Measurements from ENCODE around the gene FYB1.

Gene FYB1

DNA sequence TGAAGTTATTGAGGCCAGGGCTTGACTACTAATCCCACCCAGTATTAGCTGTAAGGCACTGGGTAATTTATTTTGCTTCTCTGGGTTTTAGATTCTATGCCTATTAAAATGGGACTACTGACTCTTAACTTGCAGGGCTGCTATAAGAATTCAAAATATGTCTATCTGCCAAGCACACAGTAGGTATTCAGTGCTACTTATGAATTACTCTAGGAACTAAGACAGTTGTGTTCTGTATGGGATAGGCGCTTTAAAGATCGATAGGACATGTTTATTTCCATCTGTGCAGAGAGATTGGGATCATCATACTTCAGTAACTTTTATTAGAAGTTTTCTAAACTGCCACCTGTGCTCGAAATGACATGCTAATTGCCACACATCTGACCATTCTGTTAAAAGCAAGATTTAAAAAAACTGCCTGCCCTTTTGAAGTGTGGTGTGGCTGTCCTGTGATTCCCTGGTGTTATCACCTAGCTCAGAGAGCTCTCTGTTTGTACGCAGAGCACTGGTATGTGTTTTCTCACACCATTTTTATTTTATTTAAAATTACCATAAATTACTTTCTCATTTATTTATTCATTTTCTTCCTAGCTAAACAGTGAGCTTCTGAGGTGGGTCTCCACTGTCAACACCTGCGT lies 58.7 kb downstream of the FYB1 start:
- H3K27me3 ChIP-seq (ENCODE audit: control insufficient read depth, insufficient read depth, low read length, poor library complexity, severe bottlenecking): no peaks in the 10 kb centered on the region
- 72 to 78% methylated on average over 5 of the region's 5 CpGs for WGBS, 2 experiments
- H3K4me3 ChIP-seq (ENCODE audit: insufficient read depth, low read depth, low read length): no peak overlapping the region
- no peaks in the 10 kb centered on the region for H3K36me3 ChIP-seq (ENCODE audit: control insufficient read depth, insufficient read depth, low read length)
- no peaks in the 10 kb centered on the region for H3K4me1 ChIP-seq (ENCODE audit: control insufficient read depth, insufficient read depth, low read length)
- no peak overlapping the region for H3K27ac ChIP-seq (ENCODE audit: insufficient read depth, low read depth, low read length, poor library complexity, severe bottlenecking)
- H3K9me3 ChIP-seq (ENCODE audit: control insufficient read depth, low read length): no peaks in the 10 kb centered on the region

DNA sequence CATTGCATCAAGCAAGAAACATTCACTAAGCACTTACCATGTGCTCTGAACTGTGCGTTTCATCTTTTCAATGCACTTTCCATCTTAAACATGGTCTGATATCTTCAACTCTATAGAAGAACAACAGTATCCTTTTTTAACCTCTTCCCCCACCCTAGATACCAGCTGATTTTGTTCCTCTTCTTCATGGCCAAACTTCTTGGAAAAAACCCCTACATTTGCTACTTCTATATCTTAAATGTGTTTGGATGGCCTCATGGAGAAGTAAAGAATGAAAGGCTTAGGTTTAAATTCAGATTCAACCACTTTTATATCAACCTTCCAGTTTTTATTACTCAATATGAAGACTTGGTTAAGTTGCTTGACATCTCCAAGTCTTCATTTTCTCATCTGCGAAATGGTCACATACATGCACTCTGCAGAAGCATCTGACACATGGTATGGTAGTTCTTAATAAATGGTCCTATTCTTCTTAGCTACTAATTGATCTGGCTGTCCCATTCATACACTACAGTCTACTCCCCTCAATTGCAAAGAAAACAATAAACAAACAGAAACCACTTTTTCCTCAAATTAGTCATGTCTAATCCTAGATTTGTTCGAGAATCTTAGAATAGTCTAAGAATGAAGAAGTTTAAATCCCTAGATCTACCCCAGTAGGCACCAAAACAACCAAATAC lies 59.4 kb downstream of the FYB1 start:
- H3K9me3 ChIP-seq (ENCODE audit: control insufficient read depth, low read length): no peaks in the 10 kb centered on the region
- H3K4me1 ChIP-seq (ENCODE audit: control insufficient read depth, insufficient read depth, low read length): no peaks in the 10 kb centered on the region
- no peaks in the 10 kb centered on the region for H3K27me3 ChIP-seq (ENCODE audit: control insufficient read depth, insufficient read depth, low read length, poor library complexity, severe bottlenecking)
- H3K27ac ChIP-seq (ENCODE audit: insufficient read depth, low read depth, low read length, poor library complexity, severe bottlenecking): no peak overlapping the region
- no peak overlapping the region for H3K4me3 ChIP-seq (ENCODE audit: insufficient read depth, low read depth, low read length)
- H3K36me3 ChIP-seq (ENCODE audit: control insufficient read depth, insufficient read depth, low read length): no peaks in the 10 kb centered on the region
- 89 to 96% methylated on average over 2 to 3 of the region's 3 CpGs for WGBS, 2 experiments

DNA sequence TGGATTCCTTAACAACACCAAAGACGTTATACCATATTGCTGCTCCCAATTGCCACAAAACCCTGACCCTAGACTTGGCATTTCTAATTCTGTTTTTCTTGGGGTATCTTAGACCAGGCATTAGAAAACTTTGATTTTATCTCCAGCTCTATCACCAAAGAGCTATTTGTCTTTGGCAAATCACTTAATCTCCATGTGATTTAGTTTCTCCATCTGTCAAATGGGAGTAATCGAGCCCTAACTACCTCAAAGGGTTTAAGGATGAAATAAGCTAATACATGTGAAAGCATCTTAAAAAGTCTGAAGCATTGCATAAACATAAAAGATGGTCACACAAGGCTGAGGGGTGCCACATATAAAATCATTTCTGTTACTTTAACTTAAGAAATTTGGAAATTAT lies 60.6 kb downstream of the FYB1 start:
- 92 to 97% methylated on average over 2 of the region's 2 CpGs for WGBS, 2 experiments
- H3K27me3 ChIP-seq (ENCODE audit: control insufficient read depth, insufficient read depth, low read length, poor library complexity, severe bottlenecking): no peaks in the 10 kb centered on the region
- no peaks in the 10 kb centered on the region for H3K9me3 ChIP-seq (ENCODE audit: control insufficient read depth, low read length)
- H3K4me1 ChIP-seq (ENCODE audit: control insufficient read depth, insufficient read depth, low read length): no peaks in the 10 kb centered on the region
- H3K27ac ChIP-seq (ENCODE audit: insufficient read depth, low read depth, low read length, poor library complexity, severe bottlenecking): no peak overlapping the region
- no peak overlapping the region for H3K4me3 ChIP-seq (ENCODE audit: insufficient read depth, low read depth, low read length)
- no peaks in the 10 kb centered on the region for H3K36me3 ChIP-seq (ENCODE audit: control insufficient read depth, insufficient read depth, low read length)

DNA sequence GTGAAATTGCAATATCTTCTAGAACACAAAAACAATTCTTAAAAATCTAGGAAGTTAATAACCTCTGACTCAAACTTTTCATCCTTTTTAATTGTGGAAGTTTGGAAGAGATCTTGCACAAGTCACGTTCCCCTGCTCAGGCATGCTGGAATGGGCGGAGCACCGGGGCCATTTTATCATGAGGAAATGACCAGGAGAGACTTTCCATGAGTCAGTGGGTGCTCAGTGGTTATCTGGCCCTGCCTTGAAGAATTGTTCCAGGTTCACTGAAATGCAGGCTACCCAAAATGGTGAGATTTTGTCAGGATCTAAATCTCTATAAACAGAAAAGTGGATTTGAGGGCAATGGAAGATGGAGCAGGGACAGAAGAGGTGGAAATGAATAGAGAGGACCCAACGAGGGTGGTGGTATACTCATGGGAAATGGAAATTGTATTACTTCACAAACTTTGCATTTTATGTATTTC lies 61.2 kb downstream of the FYB1 start:
- 94 to 97% methylated on average over 4 of the region's 4 CpGs for WGBS, 2 experiments
- H3K27ac ChIP-seq (ENCODE audit: insufficient read depth, low read depth, low read length, poor library complexity, severe bottlenecking): no peak overlapping the region
- H3K27me3 ChIP-seq (ENCODE audit: control insufficient read depth, insufficient read depth, low read length, poor library complexity, severe bottlenecking): no peaks in the 10 kb centered on the region
- no peak overlapping the region for H3K4me3 ChIP-seq (ENCODE audit: insufficient read depth, low read depth, low read length)
- no peaks in the 10 kb centered on the region for H3K36me3 ChIP-seq (ENCODE audit: control insufficient read depth, insufficient read depth, low read length)
- H3K9me3 ChIP-seq (ENCODE audit: control insufficient read depth, low read length): no peaks in the 10 kb centered on the region
- no peaks in the 10 kb centered on the region for H3K4me1 ChIP-seq (ENCODE audit: control insufficient read depth, insufficient read depth, low read length)

DNA sequence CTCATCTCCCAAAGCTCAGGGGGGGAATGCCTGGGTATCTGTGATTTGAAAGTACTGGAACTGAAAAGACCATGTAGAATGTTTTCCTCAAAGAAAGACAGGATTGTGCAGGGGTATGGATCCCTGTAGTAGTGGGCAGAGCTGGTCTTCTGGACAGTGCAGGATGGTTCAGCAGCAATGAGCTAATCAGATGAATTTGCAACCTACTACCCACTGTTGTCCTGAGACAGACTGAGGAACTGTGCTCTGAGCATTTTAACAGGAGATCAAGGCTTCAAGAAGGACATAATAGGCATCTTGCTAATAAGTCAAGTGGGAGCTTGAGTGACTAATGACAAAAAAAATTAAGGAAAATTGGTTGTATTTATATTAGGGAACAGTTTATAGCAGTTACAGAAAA lies 61.7 kb downstream of the FYB1 start:
- Histone ChIP-seq H3K4me3 (ENCODE audit: insufficient read depth, low read depth, low read length) (no peak overlapping the region), H3K9me3 (ENCODE audit: control insufficient read depth, low read length) (no peaks in the 10 kb centered on the region), H3K27ac (ENCODE audit: insufficient read depth, low read depth, low read length, poor library complexity, severe bottlenecking) (no peak overlapping the region), H3K27me3 (ENCODE audit: control insufficient read depth, insufficient read depth, low read length, poor library complexity, severe bottlenecking) (no peaks in the 10 kb centered on the region), H3K4me1 (ENCODE audit: control insufficient read depth, insufficient read depth, low read length) (no peaks in the 10 kb centered on the region), H3K36me3 (ENCODE audit: control insufficient read depth, insufficient read depth, low read length) (no peaks in the 10 kb centered on the region)

DNA sequence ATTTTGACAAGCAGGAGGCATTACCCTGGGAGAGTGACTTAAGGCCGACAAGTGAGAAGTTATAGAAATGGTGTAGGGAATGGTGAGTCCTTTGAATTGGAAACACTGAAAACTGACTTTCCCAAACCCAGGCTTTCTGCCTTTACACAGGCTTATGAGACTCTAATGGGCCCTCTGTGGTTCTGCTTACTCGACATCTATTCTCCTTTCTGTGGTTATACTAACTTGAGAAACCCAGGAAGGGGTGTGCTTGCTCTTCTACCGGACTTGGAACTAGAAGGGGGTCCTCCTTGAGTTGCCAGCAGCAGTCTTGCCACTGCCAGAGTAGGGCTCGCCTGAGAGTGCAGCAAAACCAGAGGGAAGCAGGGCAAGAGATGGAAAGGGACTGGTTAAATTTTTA lies 63.3 kb downstream of the FYB1 start:
- H3K4me3 ChIP-seq (ENCODE audit: insufficient read depth, low read depth, low read length): no peak overlapping the region
- H3K27ac ChIP-seq (ENCODE audit: insufficient read depth, low read depth, low read length, poor library complexity, severe bottlenecking): no peak overlapping the region
- H3K4me1 ChIP-seq (ENCODE audit: control insufficient read depth, insufficient read depth, low read length): no peaks in the 10 kb centered on the region
- H3K9me3 ChIP-seq (ENCODE audit: control insufficient read depth, low read length): no peaks in the 10 kb centered on the region
- no peaks in the 10 kb centered on the region for H3K27me3 ChIP-seq (ENCODE audit: control insufficient read depth, insufficient read depth, low read length, poor library complexity, severe bottlenecking)
- 91 to 92% methylated on average over 4 of the region's 4 CpGs for WGBS, 2 experiments
- no peaks in the 10 kb centered on the region for H3K36me3 ChIP-seq (ENCODE audit: control insufficient read depth, insufficient read depth, low read length)

DNA sequence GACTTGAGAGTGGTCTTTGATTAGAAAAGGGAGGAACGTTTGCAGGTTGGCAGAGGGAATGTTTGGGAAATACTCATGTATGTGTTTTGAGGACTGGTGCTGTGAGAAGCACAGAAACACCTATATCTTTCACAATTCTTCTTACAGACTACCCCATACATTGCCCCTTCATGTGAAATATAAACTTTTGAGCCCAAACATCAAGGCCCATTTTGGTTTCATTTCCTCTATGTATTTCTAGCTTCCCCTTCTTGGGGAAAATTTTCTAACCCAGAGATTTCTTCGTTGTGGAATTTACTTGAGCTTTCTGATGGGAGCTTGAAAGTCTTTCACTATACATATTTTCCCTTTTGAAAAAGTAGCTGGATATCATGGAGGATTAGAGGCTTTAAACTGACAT lies 67.6 kb downstream of the FYB1 start:
- no peak overlapping the region for H3K4me3 ChIP-seq (ENCODE audit: insufficient read depth, low read depth, low read length)
- H3K9me3 ChIP-seq (ENCODE audit: control insufficient read depth, low read length): no peaks in the 10 kb centered on the region
- no peak overlapping the region for H3K27ac ChIP-seq (ENCODE audit: insufficient read depth, low read depth, low read length, poor library complexity, severe bottlenecking)
- H3K27me3 ChIP-seq (ENCODE audit: control insufficient read depth, insufficient read depth, low read length, poor library complexity, severe bottlenecking): no peaks in the 10 kb centered on the region
- H3K4me1 ChIP-seq (ENCODE audit: control insufficient read depth, insufficient read depth, low read length): no peaks in the 10 kb centered on the region
- 67 to 89% methylated on average over 1 to 2 of the region's 2 CpGs for WGBS, 2 experiments
- H3K36me3 ChIP-seq (ENCODE audit: control insufficient read depth, insufficient read depth, low read length): no peaks in the 10 kb centered on the region

DNA sequence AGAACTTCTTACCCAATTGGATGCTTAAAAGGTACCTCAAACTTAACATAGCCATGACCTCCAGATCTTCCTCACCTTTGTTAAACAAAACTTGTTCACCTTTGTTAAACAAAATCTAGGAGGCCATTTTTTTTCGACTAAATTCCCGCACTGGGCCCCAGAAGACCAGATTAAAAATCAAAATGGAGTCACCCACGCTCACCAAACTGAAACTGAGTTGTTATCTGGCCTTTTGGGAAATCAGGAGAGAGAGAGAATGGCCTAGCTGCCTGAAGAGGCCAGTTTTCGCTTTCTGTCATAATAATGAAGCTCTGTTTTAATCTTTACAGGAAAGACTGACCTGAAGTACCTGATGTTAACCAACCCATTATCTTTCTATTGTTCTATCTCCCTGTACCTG lies 69.4 kb downstream of the FYB1 start:
- Histone ChIP-seq H3K36me3 (ENCODE audit: control insufficient read depth, insufficient read depth, low read length) (no peaks in the 10 kb centered on the region), H3K27me3 (ENCODE audit: control insufficient read depth, insufficient read depth, low read length, poor library complexity, severe bottlenecking) (no peaks in the 10 kb centered on the region), H3K27ac (ENCODE audit: insufficient read depth, low read depth, low read length, poor library complexity, severe bottlenecking) (no peak overlapping the region), H3K4me3 (ENCODE audit: insufficient read depth, low read depth, low read length) (no peak overlapping the region), H3K4me1 (ENCODE audit: control insufficient read depth, insufficient read depth, low read length) (no peaks in the 10 kb centered on the region), H3K9me3 (ENCODE audit: control insufficient read depth, low read length) (no peaks in the 10 kb centered on the region)
- WGBS, 2 experiments: 89 to 91% methylated on average over 4 of the region's 4 CpGs

DNA sequence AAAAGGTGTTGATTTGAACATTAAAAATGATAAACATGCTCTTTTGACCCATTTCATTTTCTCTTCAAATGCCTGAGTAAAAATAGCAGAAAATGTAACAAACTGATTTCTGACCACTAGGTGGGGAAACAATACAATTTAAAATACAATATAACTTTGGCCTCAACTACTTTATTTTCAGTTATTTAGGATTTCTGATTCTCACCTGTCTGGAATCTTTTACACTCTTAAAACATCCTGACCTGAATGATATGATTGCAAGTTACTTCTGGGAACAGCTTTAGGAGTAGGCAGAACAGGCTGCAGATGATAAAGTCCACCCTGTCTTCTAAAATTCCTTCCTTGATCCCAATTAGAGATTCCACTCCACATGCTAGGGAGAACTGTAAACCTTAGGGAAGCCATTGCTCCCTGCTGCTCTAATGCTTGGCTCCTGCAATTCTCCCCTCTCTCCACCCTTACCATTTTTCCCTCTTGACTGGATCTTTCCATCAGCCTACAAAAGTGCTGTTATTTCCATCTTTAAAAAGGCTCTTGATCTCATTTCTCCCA lies 70.3 kb downstream of the FYB1 start:
- Histone ChIP-seq H3K4me1 (ENCODE audit: control insufficient read depth, insufficient read depth, low read length) (no peaks in the 10 kb centered on the region), H3K27me3 (ENCODE audit: control insufficient read depth, insufficient read depth, low read length, poor library complexity, severe bottlenecking) (no peaks in the 10 kb centered on the region), H3K27ac (ENCODE audit: insufficient read depth, low read depth, low read length, poor library complexity, severe bottlenecking) (no peak overlapping the region), H3K9me3 (ENCODE audit: control insufficient read depth, low read length) (no peaks in the 10 kb centered on the region), H3K4me3 (ENCODE audit: insufficient read depth, low read depth, low read length) (no peak overlapping the region), H3K36me3 (ENCODE audit: control insufficient read depth, insufficient read depth, low read length) (no peaks in the 10 kb centered on the region)

DNA sequence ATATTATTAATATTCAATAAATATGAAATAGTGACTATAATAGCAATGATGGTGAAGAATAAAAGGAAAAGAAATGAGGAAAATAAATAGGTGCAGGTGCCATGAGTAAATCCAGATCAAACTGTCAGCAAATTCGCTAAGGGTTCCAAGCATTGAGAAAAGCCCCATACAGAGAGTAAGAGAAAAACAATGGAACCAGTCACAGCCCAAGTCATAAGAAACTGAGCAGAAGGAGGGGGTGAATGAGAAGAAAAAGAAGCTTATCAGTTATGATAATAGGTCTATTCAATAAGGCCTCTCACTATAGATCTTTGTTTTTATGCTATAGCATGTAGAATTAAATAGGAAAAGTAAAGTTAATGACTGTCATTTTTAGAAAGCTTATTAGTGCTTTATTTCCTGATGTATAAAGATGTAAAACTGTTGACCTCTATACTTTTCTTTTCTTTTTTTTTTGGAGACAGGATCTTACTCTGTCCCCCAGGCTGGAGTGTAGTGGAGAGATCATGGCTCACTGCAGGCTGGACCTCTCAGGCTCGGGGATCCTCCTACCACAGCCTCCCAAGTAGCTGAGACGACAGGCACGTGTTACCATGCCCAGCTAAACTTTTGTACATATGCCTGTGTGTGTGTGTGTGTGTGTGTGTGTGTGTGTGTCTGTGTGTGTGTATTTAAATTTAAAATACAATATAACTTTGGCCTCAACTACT lies 72.4 kb downstream of the FYB1 start:
- Histone ChIP-seq H3K27ac (ENCODE audit: insufficient read depth, low read depth, low read length, poor library complexity, severe bottlenecking) (no peak overlapping the region), H3K27me3 (ENCODE audit: control insufficient read depth, insufficient read depth, low read length, poor library complexity, severe bottlenecking) (no peaks in the 10 kb centered on the region), H3K4me1 (ENCODE audit: control insufficient read depth, insufficient read depth, low read length) (no peaks in the 10 kb centered on the region), H3K9me3 (ENCODE audit: control insufficient read depth, low read length) (no peaks in the 10 kb centered on the region), H3K36me3 (ENCODE audit: control insufficient read depth, insufficient read depth, low read length) (no peaks in the 10 kb centered on the region), H3K4me3 (ENCODE audit: insufficient read depth, low read depth, low read length) (no peak overlapping the region)
- 77 to 88% methylated on average over 4 of the region's 4 CpGs for WGBS, 2 experiments

All from ectodermal cell (in vitro differentiated cells).